Measurements from ENCODE around the gene DAO.

GRCh38 chr12:108928695-108929094, 48.8 kb downstream of the DAO start:
- TF ChIP-seq, protein P1, sequence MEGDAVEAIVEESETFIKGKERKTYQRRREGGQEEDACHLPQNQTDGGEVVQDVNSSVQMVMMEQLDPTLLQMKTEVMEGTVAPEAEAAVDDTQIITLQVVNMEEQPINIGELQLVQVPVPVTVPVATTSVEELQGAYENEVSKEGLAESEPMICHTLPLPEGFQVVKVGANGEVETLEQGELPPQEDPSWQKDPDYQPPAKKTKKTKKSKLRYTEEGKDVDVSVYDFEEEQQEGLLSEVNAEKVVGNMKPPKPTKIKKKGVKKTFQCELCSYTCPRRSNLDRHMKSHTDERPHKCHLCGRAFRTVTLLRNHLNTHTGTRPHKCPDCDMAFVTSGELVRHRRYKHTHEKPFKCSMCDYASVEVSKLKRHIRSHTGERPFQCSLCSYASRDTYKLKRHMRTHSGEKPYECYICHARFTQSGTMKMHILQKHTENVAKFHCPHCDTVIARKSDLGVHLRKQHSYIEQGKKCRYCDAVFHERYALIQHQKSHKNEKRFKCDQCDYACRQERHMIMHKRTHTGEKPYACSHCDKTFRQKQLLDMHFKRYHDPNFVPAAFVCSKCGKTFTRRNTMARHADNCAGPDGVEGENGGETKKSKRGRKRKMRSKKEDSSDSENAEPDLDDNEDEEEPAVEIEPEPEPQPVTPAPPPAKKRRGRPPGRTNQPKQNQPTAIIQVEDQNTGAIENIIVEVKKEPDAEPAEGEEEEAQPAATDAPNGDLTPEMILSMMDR (IDR thresholded peaks at IDR 0.05; ENCODE audit: poor library complexity): no peak
- TF ChIP-seq EZH2 (IDR thresholded peaks at IDR 0.05; ENCODE audit: borderline replicate concordance): no peak
